Neural progenitor cell (in vitro differentiated cells): Measurements from ENCODE around the gene TNNT3. TPM values are rescaled to one million over a fixed set of nuclear protein-coding genes. Genes with fewer than 3 reads are reported as not detected.

Experiments used
- DNase-seq: peaks from one replicate; pipeline ENCODE4 v3.0.0-alpha.2; 2016; ENCODE audit warnings: low spot score
- H2AFZ ChIP-seq: fragments of 200-600 bp; sonication (generic); replicated peaks from 2 replicates; pipeline ENCODE4 v1.6.1; 2016; ENCODE audit warnings: antibody characterized with exemption
- H3F3A ChIP-seq: fragments of 200-600 bp; sonication (generic); 2 replicates; pipeline ENCODE4 v1.6.1; 2016; ENCODE audit warnings: antibody characterized with exemption, low read depth
- H3K27ac ChIP-seq: fragments of 200-600 bp; sonication (generic); 2 replicates; pipeline ENCODE4 v1.5.1; 2016; ENCODE audit warnings: mild to moderate bottlenecking
- H3K27me3 ChIP-seq: fragments of 200-600 bp; sonication (generic); 2 replicates; pipeline ENCODE4 v1.6.1; 2016; ENCODE audit warnings: mild to moderate bottlenecking, moderate library complexity
- H3K36me3 ChIP-seq: fragments of 200-600 bp; sonication (generic); 2 replicates; pipeline ENCODE4 v1.5.1; 2016
- H3K4me1 ChIP-seq: fragments of 200-600 bp; sonication (generic); 2 replicates; pipeline ENCODE4 v1.6.1; 2016; ENCODE audit warnings: mixed run types
- H3K4me2 ChIP-seq: fragments of 200-600 bp; sonication (generic); 2 replicates; pipeline ENCODE4 v1.6.1; 2016
- H3K4me3 ChIP-seq: fragments of 200-600 bp; sonication (generic); 2 replicates; pipeline ENCODE4 v1.5.1; 2016
- H3K79me2 ChIP-seq: fragments of 200-600 bp; sonication (generic); 2 replicates; pipeline ENCODE4 v1.6.1; 2016; ENCODE audit warnings: low read depth
- H3K9ac ChIP-seq: fragments of 200-600 bp; sonication (generic); 2 replicates; pipeline ENCODE4 v1.6.1; 2016
- H3K9me3 ChIP-seq: fragments of 200-600 bp; sonication (generic); 2 replicates; pipeline ENCODE4 v1.5.1; 2016; ENCODE audit warnings: low read depth
- H4K20me1 ChIP-seq: fragments of 200-600 bp; sonication (generic); 2 replicates; pipeline ENCODE4 v1.6.1; 2016; ENCODE audit warnings: low read depth
- H3K27ac Mint-ChIP-seq: 3 replicates; pipeline ENCODE4 v1.8.0; 2021; ENCODE audit warnings: mixed read lengths
- H3K27me3 Mint-ChIP-seq: 2 replicates; pipeline ENCODE4 v1.8.0; 2022; ENCODE audit warnings: low read depth, mild to moderate bottlenecking, inconsistent platforms, moderate library complexity, mixed read lengths; ENCODE audit not compliant: insufficient read depth
- H3K36me3 Mint-ChIP-seq: 3 replicates; pipeline ENCODE4 v1.8.0; 2021; ENCODE audit warnings: mixed read lengths
- H3K4me1 Mint-ChIP-seq: 3 replicates; pipeline ENCODE4 v1.8.0; 2021; ENCODE audit warnings: mixed read lengths
- H3K4me3 Mint-ChIP-seq: 3 replicates; pipeline ENCODE4 v1.8.0; 2021; ENCODE audit warnings: mild to moderate bottlenecking, moderate library complexity, mixed read lengths
- H3K9me3 Mint-ChIP-seq: 3 replicates; pipeline ENCODE4 v1.8.0; 2020; ENCODE audit warnings: mixed read lengths
- CTCF ChIP-seq: fragments of 200-600 bp; sonication (generic); IDR thresholded peaks from 2 replicates; pipeline ENCODE4 v1.5.1; 2017; ENCODE audit warnings: antibody characterized with exemption, mild to moderate bottlenecking
- EZH2 ChIP-seq: fragments of 200-600 bp; sonication (generic); IDR thresholded peaks from 2 replicates; pipeline ENCODE4 v1.6.1; 2017; ENCODE audit warnings: antibody characterized with exemption, mild to moderate bottlenecking, moderate library complexity
- EZH2phosphoT487 ChIP-seq: fragments of 200-600 bp; sonication (generic); IDR thresholded peaks from 2 replicates; pipeline ENCODE4 v1.6.1; 2017; ENCODE audit warnings: antibody characterized with exemption
- total RNA-seq: library from RNA; depleted of rRNA; stranded (reverse); fragments of >200 nt; gene quantifications from 2 replicates; pipeline ENCODE4 v1.2.3, GENCODE V29; 2015; ENCODE audit warnings: low replicate concordance

TNNT3 gene
- total RNA-seq, 1 donor from 2014 or later: 0.92 TPM

DNA sequence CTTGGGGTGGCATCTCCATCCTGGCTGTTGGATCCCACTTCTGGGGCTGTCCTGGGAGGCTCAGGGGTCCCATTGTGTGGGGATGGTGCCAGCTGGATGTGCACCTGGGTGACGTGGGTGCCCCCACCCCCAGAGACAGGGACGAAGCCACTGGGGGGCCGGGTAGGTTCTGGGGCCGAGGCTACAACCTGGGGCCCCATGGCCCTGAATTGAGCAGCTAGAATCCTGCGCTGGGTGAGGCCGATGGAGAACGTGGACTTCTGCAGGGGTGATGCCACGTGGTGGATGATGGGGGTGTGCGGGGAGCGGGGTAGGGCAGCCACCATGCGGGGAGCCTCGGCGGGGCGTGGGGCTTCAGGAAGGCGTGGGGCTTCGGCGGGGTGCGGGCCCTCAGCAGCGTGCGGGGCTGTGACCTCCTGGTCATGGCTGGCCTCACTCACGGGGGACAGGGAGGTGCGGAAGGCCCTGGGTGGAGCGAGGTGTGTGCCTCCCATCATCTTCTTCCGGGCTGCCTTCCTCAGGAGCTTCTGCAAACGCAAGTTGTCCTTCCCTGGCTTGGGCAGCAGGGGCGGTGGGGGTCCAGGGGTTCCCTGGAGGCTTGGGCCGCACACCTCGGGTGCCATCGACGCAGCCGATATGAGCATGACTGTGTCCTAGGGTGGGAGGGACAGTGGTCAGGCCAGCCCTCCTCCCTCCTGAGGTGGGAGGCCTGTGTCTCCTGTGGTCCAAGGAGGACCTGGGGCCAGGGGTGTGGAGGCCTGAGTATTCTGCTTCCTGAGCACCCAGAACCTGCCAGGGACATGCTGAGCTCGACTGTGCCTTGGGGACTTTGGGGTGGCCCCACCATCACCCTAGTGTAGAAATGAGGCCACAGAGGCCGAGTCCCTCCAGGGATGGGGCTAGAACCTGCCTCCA lies 29.3 kb upstream of the TNNT3 start:
- Histone ChIP-seq H3K4me1 (no peaks in the 10 kb centered on the region), H3K9ac (no peak overlapping the region), H3K27me3 (peaks cover 7% of the 10 kb centered on the region), H4K20me1 (no peaks in the 10 kb centered on the region), H3K79me2 (no peaks in the 10 kb centered on the region), H3K4me2 (no peak overlapping the region), H3F3A (no peaks in the 10 kb centered on the region), H2AFZ (no peak overlapping the region), H3K36me3 (no peaks in the 10 kb centered on the region), H3K4me3 (no peak overlapping the region), H3K9me3 (no peaks in the 10 kb centered on the region), H3K27ac (no peak overlapping the region)
- Mint-ChIP-seq H3K9me3 (no peaks in the 10 kb centered on the region), H3K27ac (no peak overlapping the region), H3K4me3 (no peak overlapping the region), H3K36me3 (no peaks in the 10 kb centered on the region), H3K27me3 (peaks cover 9% of the 10 kb centered on the region), H3K4me1 (no peaks in the 10 kb centered on the region)
- no peak for TF ChIP-seq CTCF
- TF ChIP-seq EZH2: no peak
- no peak for DNase-seq

- Histone ChIP-seq H3K36me3 (no peaks in the 10 kb centered on the region), H3K27ac (no peak overlapping the region), H3K4me2 (no peak overlapping the region), H3K9me3 (no peaks in the 10 kb centered on the region), H3F3A (no peaks in the 10 kb centered on the region), H3K4me3 (no peak overlapping the region), H4K20me1 (no peaks in the 10 kb centered on the region), H2AFZ (no peak overlapping the region), H3K9ac (no peak overlapping the region), H3K4me1 (no peaks in the 10 kb centered on the region), H3K27me3 (no peaks in the 10 kb centered on the region), H3K79me2 (no peaks in the 10 kb centered on the region)
- no peaks in the 10 kb centered on the region for H3K9me3 Mint-ChIP-seq
- no peaks in the 10 kb centered on the region for H3K4me1 Mint-ChIP-seq
- H3K4me3 Mint-ChIP-seq: no peak overlapping the region
- no peak for DNase-seq
- H3K27ac Mint-ChIP-seq: no peak overlapping the region
- H3K36me3 Mint-ChIP-seq: no peaks in the 10 kb centered on the region
- no peak for TF ChIP-seq EZH2phosphoT487
- no peak for TF ChIP-seq EZH2
- no peak for TF ChIP-seq CTCF
- H3K27me3 Mint-ChIP-seq: peaks cover 9% of the 10 kb centered on the region
Measured at GRCh38 chr11:1890856-1891830, 28.4 kb upstream of the TNNT3 start.

GRCh38 chr11:1891831-1892115 lies 27.7 kb upstream of the TNNT3 start, which contains the start of gene PRR33:
PRR33 (minus strand) TSS chr11:1891895; CDS start chr11:1890584, 1,311 bp downstream.
- peaks cover 9% of the 10 kb centered on the region for H3K27me3 Mint-ChIP-seq
- H3K4me1 Mint-ChIP-seq: no peaks in the 10 kb centered on the region
- Histone ChIP-seq H2AFZ (no peak within 1 kb of the TSS), H3K9ac (no peak within 1 kb of the TSS), H3K27ac (no peak within 1 kb of the TSS), H3K4me2 (no peak within 1 kb of the TSS), H3K36me3 (no peaks in the 10 kb centered on the region), H3K79me2 (no peaks in the 10 kb centered on the region), H3K9me3 (no peaks in the 10 kb centered on the region), H3K4me3 (no peak within 1 kb of the TSS), H3F3A (no peaks in the 10 kb centered on the region), H3K4me1 (no peaks in the 10 kb centered on the region), H3K27me3 (no peaks in the 10 kb centered on the region), H4K20me1 (no peaks in the 10 kb centered on the region)
- H3K27ac Mint-ChIP-seq: no peak within 1 kb of the TSS
- H3K9me3 Mint-ChIP-seq: no peaks in the 10 kb centered on the region
- TF ChIP-seq CTCF: no peak
- TF ChIP-seq EZH2: no peak
- TF ChIP-seq EZH2phosphoT487: no peak
- no peak within 1 kb of the TSS for H3K4me3 Mint-ChIP-seq
- H3K36me3 Mint-ChIP-seq: no peaks in the 10 kb centered on the region
- no peak for DNase-seq
